GM12878 (cell line): ENCODE measurements around the gene PRICKLE4. TPM values are rescaled to one million over a fixed set of nuclear protein-coding genes. Genes with fewer than 3 reads are reported as not detected.
"Not testable (repeated sequence)": the region's sequence is repeated elsewhere in the genome, so short reads cannot be mapped to it uniquely, and the experiment has no call there.

Source experiments
- ATAC-seq: fragments of 200-7000 bp; cut with Tn5 transposase; 3 replicates; pipeline ENCODE4 v1.9.1; 2020; ENCODE audit warnings: mild to moderate bottlenecking, moderate library complexity
- BruUV-seq: library from RNA; stranded (reverse); fragments of 400-500 nt; replicated peaks from 2 replicates; lab custom pipeline; 2021; lab: Mats Ljungman, UMichigan
- CTCF ChIA-PET: fragments of 300-600 bp; sonication (Branson Sonifier 250); formaldehyde crosslinking; extraction: SDS; loops from one replicate; lab custom pipeline; 2021; ENCODE audit warnings: inconsistent platforms; lab: Yijun Ruan, JAX
- POLR2A ChIA-PET: fragments of 350-600 bp; formaldehyde crosslinking; extraction: SDS; loops from one replicate; lab custom pipeline; 2021; ENCODE audit warnings: inconsistent platforms; lab: Charles Lee
- RAD21 ChIA-PET: fragments of 300-600 bp; sonication (Branson Sonifier 250); formaldehyde crosslinking; loops from one replicate; lab custom pipeline; 2023; ENCODE audit warnings: antibody characterized with exemption; ENCODE audit not compliant: unreplicated experiment; lab: Charles Lee
- SMC1A ChIA-PET: fragments of 300-600 bp; sonication (Branson Sonifier 250); formaldehyde crosslinking; loops from one replicate; lab custom pipeline; 2023; ENCODE audit not compliant: unreplicated experiment, uncharacterized antibody; lab: Charles Lee
- DNase-seq: peaks from one replicate; pipeline ENCODE4 v3.0.0-alpha.2; 2011; ENCODE audit warnings: low read depth, low spot score
- FAIRE-seq: peaks from 3 replicates; lab custom pipeline; 2011; peaks lifted over from hg19 to GRCh38; lab: Jason Lieb, UNC
- H2AFZ ChIP-seq: 2 replicates; pipeline ENCODE4 v1.6.0; 2011; ENCODE audit warnings: low read depth, low read length, control low read depth; ENCODE audit not compliant: control insufficient read depth
- H3K27ac ChIP-seq: 2 replicates; pipeline ENCODE4 v1.5.1; 2011; ENCODE audit warnings: control low read depth; ENCODE audit not compliant: control insufficient read depth, insufficient read depth
- H3K27me3 ChIP-seq, 2 experiments: replicated peaks in 1 of 2; 2 replicates each; pipeline versions ENCODE4 v1.6.0 to v1.6.1; 2011; ENCODE audit warnings: low read length in 1 of 2; ENCODE audit not compliant: control insufficient read depth in 2 of 2, insufficient read depth in 2 of 2
- H3K36me3 ChIP-seq, 2 experiments: 2 replicates each; pipeline ENCODE4 v1.5.1; 2011; ENCODE audit warnings: low read length in 1 of 2; ENCODE audit not compliant: control insufficient read depth in 2 of 2, insufficient read depth in 2 of 2
- H3K4me1 ChIP-seq: 2 replicates; pipeline ENCODE4 v1.6.1; 2011; ENCODE audit warnings: mild to moderate bottlenecking, low read length, moderate library complexity, mixed read lengths; ENCODE audit not compliant: control insufficient read depth, insufficient read depth
- H3K4me2 ChIP-seq: 2 replicates; pipeline ENCODE4 v1.6.0; 2011; ENCODE audit warnings: control low read depth; ENCODE audit not compliant: control insufficient read depth, insufficient read depth
- H3K4me3 ChIP-seq: fragments of 200-600 bp; sonication (generic); 2 replicates; pipeline ENCODE4 v1.5.1; 2016
- H3K79me2 ChIP-seq: 2 replicates; pipeline ENCODE4 v1.6.0; 2011; ENCODE audit warnings: low read length; ENCODE audit not compliant: control insufficient read depth, insufficient read depth
- H3K9ac ChIP-seq: 2 replicates; pipeline ENCODE4 v1.8.0; 2011; ENCODE audit warnings: low read length, control low read depth, mixed read lengths; ENCODE audit not compliant: control insufficient read depth, insufficient read depth
- H3K9me3 ChIP-seq: replicated peaks from 3 replicates; pipeline ENCODE4 v1.5.1; 2011; ENCODE audit warnings: mild to moderate bottlenecking, low read length; ENCODE audit not compliant: control insufficient read depth, insufficient read depth
- H4K20me1 ChIP-seq: 2 replicates; pipeline ENCODE4 v1.6.0; 2011; ENCODE audit not compliant: control insufficient read depth, insufficient read depth
- CBFB ChIP-seq: IDR thresholded peaks from 2 replicates; pipeline ENCODE4 v1.6.1; 2016; ENCODE audit warnings: antibody characterized with exemption, low read depth
- CREB1 ChIP-seq: IDR thresholded peaks from 2 replicates; pipeline ENCODE4 v1.6.1; 2012; ENCODE audit warnings: low read depth, mild to moderate bottlenecking, inconsistent platforms
- EED ChIP-seq: sonication (generic); IDR thresholded peaks from 2 replicates; pipeline ENCODE4 v1.6.1; 2016; ENCODE audit warnings: antibody characterized with exemption, low read depth
- FOXK2 ChIP-seq: fragments of 450-650 bp; IDR thresholded peaks from 2 replicates; pipeline ENCODE4 v1.6.1; 2017; ENCODE audit warnings: mild to moderate bottlenecking, moderate library complexity
- GATAD2B ChIP-seq: fragments of 450-650 bp; conservative IDR thresholded peaks from 2 replicates; pipeline ENCODE4 v1.6.1; 2017; ENCODE audit warnings: low read depth, mild to moderate bottlenecking, moderate library complexity
- NKRF ChIP-seq: fragments of 450-650 bp; conservative IDR thresholded peaks from 2 replicates; pipeline ENCODE4 v1.6.1; 2017; ENCODE audit warnings: mild to moderate bottlenecking, moderate library complexity
- RCOR1 ChIP-seq: conservative IDR thresholded peaks from 2 replicates; pipeline ENCODE4 v1.6.1; 2012; ENCODE audit warnings: low read depth, low read length, improper control_type of control experiment
- SP1 ChIP-seq: IDR thresholded peaks from one replicate; pipeline ENCODE4 v1.6.1; 2011; ENCODE audit warnings: low read depth, low read length
- TCF7 ChIP-seq: IDR thresholded peaks from 2 replicates; pipeline ENCODE4 v1.6.1; 2014; ENCODE audit warnings: antibody characterized with exemption, borderline replicate concordance
- WRNIP1 ChIP-seq: IDR thresholded peaks from 2 replicates; pipeline ENCODE4 v1.6.1; 2011; ENCODE audit warnings: low read depth, low read length, improper control_type of control experiment, borderline replicate concordance
- ZBTB40 ChIP-seq: fragments of 450-650 bp; IDR thresholded peaks from 2 replicates; pipeline ENCODE4 v1.6.1; 2016; ENCODE audit warnings: mild to moderate bottlenecking, moderate library complexity, borderline replicate concordance
- WGBS: methylation state at CpG from one replicate; pipeline ENCODE4 v1.1.6; 2016; ENCODE audit warnings: low lambda C conversion rate; ENCODE audit not compliant: insufficient replicate concordance, insufficient coverage; ENCODE audit errors: missing lambda C conversion rate; 5-methylcytosine and 5-hydroxymethylcytosine counted together
- in situ Hi-C: fragments of 300-500 bp; cut with MboI; formaldehyde crosslinking; loops from 9 replicates; pipeline ENCODE4 v1.14.3; 2018; ENCODE audit warnings: mixed read lengths
- intact Hi-C: fragments of 100-400 bp; cut with micrococcal nuclease; formaldehyde crosslinking; loops from one replicate; pipeline ENCODE4 v1.14.2; 2022; ENCODE audit not compliant: unreplicated experiment
- polyA plus RNA-seq, 11 experiments: library from polyadenylated mRNA; depleted of rRNA in 4 of 11; unstranded in 6 of 11; stranded (reverse) in 5 of 11; fragments of >200 nt; fragmentation: Nextera tagmentation in 4 of 11; fragmentation: Illumina TruSeq in 1 of 11; extraction: Ambion mirVana in 4 of 11; extraction: Trizol in 1 of 11; gene quantifications; 1 replicate in 1 of 11; 2 replicates in 10 of 11; pipeline versions ENCODE4 v1.2.1 to v1.2.3, GENCODE V29; 2011 to 2016; ENCODE audit warnings: inconsistent platforms in 2 of 11, missing spikeins in 2 of 11, low read depth in 1 of 11
- total RNA-seq, 4 experiments: library from RNA; depleted of rRNA in 3 of 4; stranded (reverse); fragments of >200 nt in 3 of 4; fragmentation: Illumina TruSeq in 1 of 4; extraction: Trizol in 1 of 4; gene quantifications; 2 replicates each; pipeline versions ENCODE4 v1.2.1 to v1.2.3, GENCODE V29; 2013 to 2021

The PRICKLE4 gene
- total and polyA plus RNA-seq, 10 of the 15 experiments (the other 5 are each of a cell fraction or from before 2014, with no cell fraction given) = 0.33 to 0.85 (median 0.35) TPM; not detected in 7

GRCh38 chr6:41811095-41811494 lies 30.5 kb downstream of the PRICKLE4 start:
- Histone ChIP-seq H2AFZ (no peak overlapping the region), H3K4me1 (no peaks in the 10 kb centered on the region), H3K4me3 (no peak overlapping the region), H4K20me1 (no peaks in the 10 kb centered on the region), H3K9me3 (no peaks in the 10 kb centered on the region), H3K27ac (no peak overlapping the region), H3K4me2 (no peak overlapping the region), H3K36me3 (no peaks in the 10 kb centered on the region; a peak in 1 of 4 replicates), H3K9ac (no peak overlapping the region), H3K79me2 (no peaks in the 10 kb centered on the region), H3K27me3 (no peaks in the 10 kb centered on the region)
- FAIRE-seq (peak; percentile 23), ATAC-seq (peak; percentile 57), DNase-seq (no peak)
- ChIA-PET CTCF (no interaction called here), SMC1A (no interaction called here), RAD21 (no interaction called here), POLR2A (no interaction called here)
- intact Hi-C loops = no loop called here
- WGBS = 90% methylated on average over 3 of the region's 3 CpGs
- no peak for TF ChIP-seq ZBTB40
- TF ChIP-seq TCF7 = no peak
- TF ChIP-seq CBFB = no peak
- no peak for TF ChIP-seq GATAD2B
- TF ChIP-seq RCOR1 = no peak
- no peak for TF ChIP-seq CREB1
- TF ChIP-seq NKRF = no peak
- TF ChIP-seq SP1 = no peak
- TF ChIP-seq FOXK2 = no peak
- TF ChIP-seq WRNIP1 = no peak
- no peak for TF ChIP-seq EED
- in situ Hi-C loops = no loop called here
- no TSS peak for BruUV-seq

GRCh38 chr6:41811946-41812345 lies 31.4 kb downstream of the PRICKLE4 start:
- ATAC-seq, H3K9me3 ChIP-seq, H3K27ac ChIP-seq, SMC1A ChIA-PET, intact Hi-C loops, DNase-seq, H3K27me3 ChIP-seq, BruUV-seq, in situ Hi-C loops, H4K20me1 ChIP-seq, H3K36me3 ChIP-seq, H3K4me3 ChIP-seq, H3K9ac ChIP-seq, H3K79me2 ChIP-seq, H2AFZ ChIP-seq, POLR2A ChIA-PET, CTCF ChIA-PET, H3K4me2 ChIP-seq, H3K4me1 ChIP-seq, FAIRE-seq, RAD21 ChIA-PET: not testable (repeated sequence)
- WGBS = over 99% methylated on average over 13 of the region's 13 CpGs
